CD14-positive monocyte (primary cell): ENCODE results near the gene SETBP1. TPM values are rescaled to one million over a fixed set of nuclear protein-coding genes. Genes with fewer than 3 reads are reported as not detected.

ENCODE experiments used
- DNase-seq, 3 donors: peaks; one replicate each; pipeline ENCODE4 v3.0.0-alpha.2; 2011 to 2022
- H2AFZ ChIP-seq: 2 replicates; pipeline ENCODE4 v1.6.0; 2012; ENCODE audit warnings: mild to moderate bottlenecking, low read depth, low read length, inconsistent platforms; ENCODE audit not compliant: insufficient read depth, poor library complexity, severe bottlenecking
- H3K27ac ChIP-seq, 2 donors: 1 replicate in 1 of 2; 2 replicates in 1 of 2; pipeline ENCODE4 v1.5.1; 2012 to 2013; ENCODE audit warnings: low read length in 2 of 2, control low read depth in 1 of 2, inconsistent platforms in 1 of 2, low read depth in 1 of 2, mild to moderate bottlenecking in 1 of 2
- H3K27me3 ChIP-seq, 2 donors: one replicate each; pipeline versions ENCODE4 v1.6.0 to v1.6.1; 2011 to 2013; ENCODE audit warnings: low read length in 2 of 2; ENCODE audit not compliant: control insufficient read depth in 2 of 2, insufficient read depth in 2 of 2
- H3K36me3 ChIP-seq, 2 donors: replicated peaks in 1 of 2; 1 replicate in 1 of 2; 2 replicates in 1 of 2; pipeline versions ENCODE4 v1.5.1 to v1.6.1; 2012 to 2013; ENCODE audit warnings: low read length in 2 of 2, control low read depth in 1 of 2, inconsistent platforms in 1 of 2, mild to moderate bottlenecking in 1 of 2; ENCODE audit not compliant: insufficient read depth in 2 of 2, control insufficient read depth in 1 of 2
- H3K4me1 ChIP-seq, 2 donors: 1 replicate in 1 of 2; 2 replicates in 1 of 2; pipeline versions ENCODE4 v1.5.1 to v1.6.1; 2012 to 2013; ENCODE audit warnings: low read length in 2 of 2, control low read depth in 1 of 2, inconsistent platforms in 1 of 2, mild to moderate bottlenecking in 1 of 2, moderate library complexity in 1 of 2; ENCODE audit not compliant: insufficient read depth in 2 of 2, control insufficient read depth in 1 of 2
- H3K4me2 ChIP-seq: replicated peaks from 2 replicates; pipeline ENCODE3; 2012; ENCODE audit warnings: low read length, moderate library complexity, mild to moderate bottlenecking; ENCODE audit not compliant: poor library complexity, severe bottlenecking; ENCODE audit errors: extremely low read depth
- H3K4me3 ChIP-seq, 3 experiments: fragments of 200-600 bp in 1 of 3; sonication (generic) in 1 of 3; replicated peaks in 1 of 3; 1 replicate in 2 of 3; 2 replicates in 1 of 3; pipeline ENCODE4 v1.5.1; 2011 to 2013; ENCODE audit warnings: low read length in 3 of 3, mild to moderate bottlenecking in 3 of 3, control low read depth in 2 of 3, low read depth in 2 of 3, inconsistent platforms in 1 of 3, moderate library complexity in 1 of 3
- H3K79me2 ChIP-seq: 2 replicates; pipeline ENCODE4 v1.6.0; 2012; ENCODE audit warnings: mild to moderate bottlenecking, control low read depth, inconsistent platforms, low read length, moderate library complexity; ENCODE audit not compliant: insufficient read depth
- H3K9ac ChIP-seq: 2 replicates; pipeline ENCODE4 v1.6.0; 2017; ENCODE audit warnings: low read length, mild to moderate bottlenecking; ENCODE audit not compliant: insufficient read depth, poor library complexity, severe bottlenecking
- H3K9me3 ChIP-seq, 2 donors: replicated peaks in 1 of 2; 1 replicate in 1 of 2; 2 replicates in 1 of 2; pipeline versions ENCODE4 v1.5.1 to v1.6.1; 2012 to 2013; ENCODE audit warnings: low read length in 2 of 2, control low read depth in 1 of 2; ENCODE audit not compliant: control insufficient read depth in 1 of 2, insufficient read depth in 1 of 2
- H4K20me1 ChIP-seq: 2 replicates; pipeline ENCODE4 v1.6.0; 2012; ENCODE audit warnings: mild to moderate bottlenecking, low read length, control low read depth, moderate library complexity; ENCODE audit not compliant: insufficient read depth
- H3K27ac Mint-ChIP-seq, 7 donors: one replicate each; pipeline ENCODE4 v1.8.0; 2020; ENCODE audit warnings: mild to moderate bottlenecking in 7 of 7, mixed read lengths in 7 of 7, moderate library complexity in 6 of 7, inconsistent platforms in 2 of 7
- H3K27me3 Mint-ChIP-seq, 3 donors: one replicate each; pipeline ENCODE4 v1.8.0; 2021 to 2022; ENCODE audit warnings: low read depth in 3 of 3, mild to moderate bottlenecking in 3 of 3, mixed read lengths in 3 of 3, moderate library complexity in 3 of 3, inconsistent platforms in 1 of 3
- H3K36me3 Mint-ChIP-seq, 2 donors: one replicate each; pipeline ENCODE4 v1.8.0; 2020; ENCODE audit warnings: mixed read lengths in 2 of 2, inconsistent platforms in 1 of 2, mild to moderate bottlenecking in 1 of 2
- H3K4me1 Mint-ChIP-seq: one replicate; pipeline ENCODE4 v1.8.0; 2020; ENCODE audit warnings: mild to moderate bottlenecking, mixed read lengths
- H3K4me3 Mint-ChIP-seq, 2 donors: one replicate each; pipeline ENCODE4 v1.8.0; 2020; ENCODE audit warnings: mild to moderate bottlenecking in 2 of 2, mixed read lengths in 2 of 2, moderate library complexity in 1 of 2
- H3K9me3 Mint-ChIP-seq, 7 donors: one replicate each; pipeline ENCODE4 v1.8.0; 2020 to 2022; ENCODE audit warnings: mixed read lengths in 7 of 7, mild to moderate bottlenecking in 6 of 7, moderate library complexity in 6 of 7, inconsistent platforms in 2 of 7
- WGBS: methylation state at CpG from one replicate; pipeline ENCODE4 v1.1.5; 2013; ENCODE audit warnings: missing lambda C conversion rate; ENCODE audit not compliant: insufficient coverage; 5-methylcytosine and 5-hydroxymethylcytosine counted together
- intact Hi-C, 2 donors: fragments of 100-400 bp; cut with micrococcal nuclease; formaldehyde crosslinking; loops; one replicate each; pipeline versions ENCODE4 v1.15.0 to v1.15.1; 2023
- polyA plus RNA-seq, 3 donors: library from polyadenylated mRNA; depleted of rRNA in 1 of 3; unstranded in 2 of 3; stranded (reverse) in 1 of 3; fragments of 300-500 nt in 2 of 3; fragments of >200 nt in 1 of 3; fragmentation: Illumina TruSeq in 2 of 3; gene quantifications; 1 replicate in 2 of 3; 2 replicates in 1 of 3; pipeline ENCODE4 v1.2.3, GENCODE V29; 2012 to 2021
- TF ChIP-seq, protein P1 (sequence below): fragments of 200-600 bp; IDR thresholded peaks from one replicate; pipeline ENCODE4 v1.8.0; 2022; ENCODE audit warnings: antibody characterized with exemption, mild to moderate bottlenecking

The SETBP1 gene
- polyA plus RNA-seq, 3 donors = 0.01 to 1.2 TPM; not detected in 1

DNA sequence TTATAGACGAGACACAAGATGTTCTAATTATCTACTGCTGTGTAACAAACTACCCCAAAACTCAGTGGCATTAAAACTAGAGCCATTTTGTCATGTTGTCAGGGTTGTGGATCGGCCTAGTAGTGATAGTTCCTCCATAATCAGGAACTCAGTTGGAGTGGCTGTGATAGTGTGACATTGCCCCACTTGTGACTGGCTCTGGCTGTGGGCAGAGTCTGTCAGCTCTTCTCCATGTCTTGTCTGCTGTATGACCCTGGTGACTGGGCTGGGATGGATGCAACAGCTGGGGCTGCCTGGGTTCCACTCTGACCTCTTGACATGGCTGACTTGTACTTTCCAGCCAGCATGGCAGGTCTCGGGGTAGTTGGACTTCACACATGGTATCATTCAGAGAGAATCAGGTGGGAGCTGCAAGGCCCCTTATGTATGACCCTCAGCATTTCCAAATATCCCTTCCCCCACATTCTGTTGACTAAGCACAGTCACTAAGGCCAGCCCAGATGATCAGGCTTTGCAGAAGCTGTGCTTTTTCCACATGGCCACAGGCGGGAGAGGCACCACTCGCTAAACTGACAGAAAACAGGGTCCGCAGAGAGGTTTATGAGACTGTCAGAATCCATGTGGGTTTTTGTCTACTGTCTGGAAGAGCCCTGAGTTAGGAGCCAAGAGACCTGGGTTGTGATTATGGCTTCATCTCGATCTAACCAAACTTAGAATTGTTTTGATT is 50.3 kb downstream of the SETBP1 start:
- Mint-ChIP-seq H3K27ac (peak overlapping the region in 5 of 7 donors; percentile 14 to 60 (median 27)), H3K4me3 (peak overlapping the region in 1 of 2 donors; percentile 79), H3K9me3 (peaks cover 0 to 16% (median 4%) of the 10 kb centered on the region in 7 donors), H3K4me1 (peaks cover 65% of the 10 kb centered on the region), H3K36me3 (peaks cover 6 to 31% of the 10 kb centered on the region in 2 donors), H3K27me3 (peaks cover 90 to 97% (median 96%) of the 10 kb centered on the region in 3 donors)
- DNase-seq = peak; percentile 18 to 43 (median 23)
- H3K27me3 ChIP-seq = peaks cover 92 to 94% of the 10 kb centered on the region in 2 donors
- WGBS = 93% methylated on average over 3 of the region's 7 CpGs
- intact Hi-C loops = no loop called here
- no peaks in the 10 kb centered on the region for H4K20me1 ChIP-seq
- no peak overlapping the region for H3K4me3 ChIP-seq
- H3K79me2 ChIP-seq = no peaks in the 10 kb centered on the region
- no peaks in the 10 kb centered on the region for H3K36me3 ChIP-seq
- H3K4me2 ChIP-seq = no peak overlapping the region
- peaks cover 0 to 22% of the 10 kb centered on the region in 2 donors for H3K9me3 ChIP-seq
- H2AFZ ChIP-seq = no peak overlapping the region
- H3K9ac ChIP-seq = no peak overlapping the region
- H3K27ac ChIP-seq = no peak overlapping the region
- H3K4me1 ChIP-seq = peaks cover 30 to 40% of the 10 kb centered on the region in 2 donors
- TF ChIP-seq, protein P1, sequence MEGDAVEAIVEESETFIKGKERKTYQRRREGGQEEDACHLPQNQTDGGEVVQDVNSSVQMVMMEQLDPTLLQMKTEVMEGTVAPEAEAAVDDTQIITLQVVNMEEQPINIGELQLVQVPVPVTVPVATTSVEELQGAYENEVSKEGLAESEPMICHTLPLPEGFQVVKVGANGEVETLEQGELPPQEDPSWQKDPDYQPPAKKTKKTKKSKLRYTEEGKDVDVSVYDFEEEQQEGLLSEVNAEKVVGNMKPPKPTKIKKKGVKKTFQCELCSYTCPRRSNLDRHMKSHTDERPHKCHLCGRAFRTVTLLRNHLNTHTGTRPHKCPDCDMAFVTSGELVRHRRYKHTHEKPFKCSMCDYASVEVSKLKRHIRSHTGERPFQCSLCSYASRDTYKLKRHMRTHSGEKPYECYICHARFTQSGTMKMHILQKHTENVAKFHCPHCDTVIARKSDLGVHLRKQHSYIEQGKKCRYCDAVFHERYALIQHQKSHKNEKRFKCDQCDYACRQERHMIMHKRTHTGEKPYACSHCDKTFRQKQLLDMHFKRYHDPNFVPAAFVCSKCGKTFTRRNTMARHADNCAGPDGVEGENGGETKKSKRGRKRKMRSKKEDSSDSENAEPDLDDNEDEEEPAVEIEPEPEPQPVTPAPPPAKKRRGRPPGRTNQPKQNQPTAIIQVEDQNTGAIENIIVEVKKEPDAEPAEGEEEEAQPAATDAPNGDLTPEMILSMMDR = no peak

DNA sequence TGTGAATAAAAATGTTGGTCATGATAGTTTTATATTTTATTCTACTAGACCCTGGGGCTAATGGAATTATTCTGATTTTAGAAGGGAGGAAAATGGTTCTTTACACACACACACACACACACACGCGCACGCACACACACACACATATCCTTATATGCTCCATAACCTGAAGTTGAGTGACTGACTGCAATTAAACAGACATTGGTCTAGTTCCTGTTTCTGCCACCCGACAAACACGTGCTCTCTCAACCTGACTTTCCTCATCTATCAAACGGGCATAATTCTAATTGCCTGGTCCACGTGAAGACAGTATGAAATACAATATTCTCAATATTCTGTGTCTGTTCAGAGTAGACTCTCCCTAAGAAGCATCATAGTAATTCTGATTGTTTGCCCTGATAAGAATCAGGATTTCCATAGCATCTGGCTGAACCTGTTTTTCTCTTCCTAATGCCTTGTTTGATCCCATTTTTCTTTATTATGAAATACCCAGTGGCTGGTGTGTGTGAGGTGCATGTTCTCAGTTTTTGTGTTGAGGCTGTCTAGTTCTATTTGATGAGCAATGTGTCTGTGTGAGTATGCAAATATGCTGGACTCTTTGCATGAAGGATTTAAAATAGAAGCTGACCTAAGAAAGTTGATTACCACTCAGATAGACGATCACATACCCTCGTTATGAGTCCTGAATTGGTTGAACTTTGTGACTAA is 51.0 kb downstream of the SETBP1 start:
- no peaks in the 10 kb centered on the region for H4K20me1 ChIP-seq
- Mint-ChIP-seq H3K4me1 (peaks cover 58% of the 10 kb centered on the region), H3K27me3 (peaks cover 89 to 97% (median 95%) of the 10 kb centered on the region in 3 donors), H3K9me3 (peaks cover 0 to 16% (median 4%) of the 10 kb centered on the region in 7 donors), H3K4me3 (peak overlapping the region in 1 of 2 donors; percentile 79), H3K36me3 (peaks cover 6 to 31% of the 10 kb centered on the region in 2 donors), H3K27ac (peak overlapping the region in 3 of 7 donors; percentile 12 to 40 (median 21))
- peak; percentile 37 to 47 (median 40) for DNase-seq
- no peak overlapping the region for H3K27ac ChIP-seq
- TF ChIP-seq, protein P1 = no peak
- H3K27me3 ChIP-seq = peaks cover 93 to 94% of the 10 kb centered on the region in 2 donors
- no peaks in the 10 kb centered on the region for H3K36me3 ChIP-seq
- no peaks in the 10 kb centered on the region for H3K79me2 ChIP-seq
- no peak overlapping the region for H3K4me2 ChIP-seq
- WGBS = 80% methylated on average over 1 of the region's 9 CpGs
- peaks cover 26 to 33% of the 10 kb centered on the region in 2 donors for H3K4me1 ChIP-seq
- H2AFZ ChIP-seq = no peak overlapping the region
- no peak overlapping the region for H3K9ac ChIP-seq
- H3K9me3 ChIP-seq = peaks cover 0 to 22% of the 10 kb centered on the region in 2 donors
- H3K4me3 ChIP-seq = no peak overlapping the region
- intact Hi-C loops = no loop called here
